Esophagus muscularis mucosa (tissue), 4 donors: ENCODE data around the gene MFRP. TPM values are rescaled to one million over a fixed set of nuclear protein-coding genes. Genes with fewer than 3 reads are reported as not detected.

ENCODE experiments used
- DNase-seq: peaks from one replicate; pipeline ENCODE4 v3.0.0-alpha.2; 2017; ENCODE audit errors: extremely low spot score
- H3K27ac ChIP-seq, 4 donors: fragments of 200-600 bp; sonication (generic); replicated peaks in 1 of 4; 1 replicate in 3 of 4; 2 replicates in 1 of 4; pipeline ENCODE4 v1.5.1; 2016 to 2019; ENCODE audit warnings: mild to moderate bottlenecking in 1 of 4
- H3K27me3 ChIP-seq, 4 donors: fragments of 200-600 bp; sonication (generic); one replicate each; pipeline versions ENCODE4 v1.5.1 to v1.6.0; 2016 to 2019
- H3K36me3 ChIP-seq, 4 donors: fragments of 200-600 bp; sonication (generic); one replicate each; pipeline ENCODE4 v1.5.1; 2016 to 2019
- H3K4me1 ChIP-seq, 4 donors: fragments of 200-600 bp; sonication (generic); one replicate each; pipeline ENCODE4 v1.5.1; 2016 to 2019
- H3K4me3 ChIP-seq, 4 donors: fragments of 200-600 bp; sonication (generic); 1 replicate in 2 of 4; 2 replicates in 2 of 4; pipeline ENCODE4 v1.5.1; 2016 to 2019; ENCODE audit warnings: mild to moderate bottlenecking in 4 of 4, moderate library complexity in 1 of 4
- H3K9me3 ChIP-seq, 4 donors: fragments of 200-600 bp; sonication (generic); 1 replicate in 3 of 4; 2 replicates in 1 of 4; pipeline ENCODE4 v1.5.1; 2016 to 2019
- CTCF ChIP-seq, 3 experiments: fragments of 200-600 bp in 2 of 3; fragments of 450-650 bp in 1 of 3; sonication (generic) in 2 of 3; IDR thresholded peaks; one replicate each; pipeline ENCODE4 v1.5.1; 2017 to 2019; ENCODE audit warnings: antibody characterized with exemption in 3 of 3, mild to moderate bottlenecking in 2 of 3, moderate library complexity in 1 of 3
- EP300 ChIP-seq: sonication (generic); formaldehyde crosslinking; IDR thresholded peaks from one replicate; pipeline ENCODE4 v1.6.1; 2017; ENCODE audit warnings: antibody characterized with exemption
- POLR2A ChIP-seq: fragments of 450-650 bp; IDR thresholded peaks from one replicate; pipeline ENCODE4 v1.6.1; 2017; ENCODE audit warnings: antibody characterized with exemption, moderate library complexity, mild to moderate bottlenecking, low read depth
- POLR2AphosphoS5 ChIP-seq, 2 donors: sonication (generic); formaldehyde crosslinking; IDR thresholded peaks; one replicate each; pipeline ENCODE4 v1.6.1; 2017; ENCODE audit warnings: antibody characterized with exemption in 2 of 2
- WGBS: methylation state at CpG from one replicate; pipeline ENCODE4 v1.1.5; 2018; 5-methylcytosine and 5-hydroxymethylcytosine counted together
- intact Hi-C: fragments of 100-400 bp; cut with DNase I; formaldehyde crosslinking; loops from one replicate; pipeline ENCODE4 v1.15.1; 2023
- total RNA-seq, 4 donors: library from RNA; depleted of rRNA; stranded (reverse); fragments of >200 nt; gene quantifications; one replicate each; pipeline versions ENCODE4 v1.1.0 to v1.2.1, GENCODE V29; 2016

The MFRP gene
- total RNA-seq, 4 donors from 2014 or later, result 0.11 TPM; not detected in 3

GRCh38 chr11:119309411-119309810 is 37.1 kb downstream of the MFRP start:
- peaks cover 38 to 81% (median 74%) of the 10 kb centered on the region in 4 donors for H3K36me3 ChIP-seq
- no peak for DNase-seq

GRCh38 chr11:119307974-119308373 is 38.5 kb downstream of the MFRP start:
- H3K36me3 ChIP-seq, result peaks cover 38 to 79% (median 73%) of the 10 kb centered on the region in 4 donors
- WGBS, result 66% methylated on average over 5 of the region's 5 CpGs

More at GRCh38 chr11:119309411-119309810, 37.1 kb downstream of the MFRP start:
- intact Hi-C loops, result no loop called here
- 85% methylated on average over 6 of the region's 11 CpGs for WGBS
- Histone ChIP-seq H3K4me3 (no peak overlapping the region), H3K27me3 (no peaks in the 10 kb centered on the region), H3K27ac (peak overlapping the region; percentile 98 to 99 (median 98)), H3K9me3 (no peaks in the 10 kb centered on the region), H3K4me1 (peaks cover 9 to 89% (median 70%) of the 10 kb centered on the region in 4 donors)
- TF ChIP-seq POLR2AphosphoS5 (IDR thresholded peaks at IDR 0.05), result no peak
- no peak for TF ChIP-seq CTCF (IDR thresholded peaks at IDR 0.05)
- no peak for TF ChIP-seq EP300
- no peak for TF ChIP-seq POLR2A

GRCh38 chr11:119307219-119307618 is 39.3 kb downstream of the MFRP start:
- Histone ChIP-seq H3K4me3 (no peak overlapping the region), H3K27me3 (no peaks in the 10 kb centered on the region), H3K27ac (peak overlapping the region; percentile 98 to 99 (median 98)), H3K9me3 (no peaks in the 10 kb centered on the region), H3K36me3 (peaks cover 31 to 78% (median 69%) of the 10 kb centered on the region in 4 donors), H3K4me1 (peaks cover 5 to 75% (median 62%) of the 10 kb centered on the region in 4 donors)
- TF ChIP-seq POLR2AphosphoS5 (IDR thresholded peaks at IDR 0.05) (no peak), CTCF (IDR thresholded peaks at IDR 0.05) (peak; percentile 38 to 42 (median 41))
- intact Hi-C loops, result no loop called here
- WGBS, result 18% methylated on average over 1 of the region's 1 CpG
- no peak for DNase-seq

More at GRCh38 chr11:119307974-119308373, 38.5 kb downstream of the MFRP start:
- intact Hi-C loops, result no loop called here
- Histone ChIP-seq H3K9me3 (no peaks in the 10 kb centered on the region), H3K27me3 (no peaks in the 10 kb centered on the region), H3K27ac (peak overlapping the region; percentile 98 to 99 (median 98)), H3K4me3 (no peak overlapping the region), H3K4me1 (peaks cover 5 to 78% (median 65%) of the 10 kb centered on the region in 4 donors)
- no peak for TF ChIP-seq POLR2A
- peak in 1 of 2 donors; percentile 13 for TF ChIP-seq POLR2AphosphoS5 (IDR thresholded peaks at IDR 0.05)
- DNase-seq, result no peak

GRCh38 chr11:119306373-119306890 is 40.1 kb downstream of the MFRP start:
- H3K27ac ChIP-seq, result peak overlapping the region; percentile 98 to 99 (median 98)
- intact Hi-C loops, result no loop called here
- DNase-seq, result no peak
- H3K4me3 ChIP-seq, result no peak overlapping the region
- H3K27me3 ChIP-seq, result no peaks in the 10 kb centered on the region
- TF ChIP-seq CTCF (IDR thresholded peaks at IDR 0.05) (no peak), POLR2AphosphoS5 (IDR thresholded peaks at IDR 0.05) (peak; percentile 72 to 76)
- H3K36me3 ChIP-seq, result peaks cover 23 to 78% (median 65%) of the 10 kb centered on the region in 4 donors
- peaks cover 5 to 74% (median 62%) of the 10 kb centered on the region in 4 donors for H3K4me1 ChIP-seq
- 39% methylated on average over 4 of the region's 5 CpGs for WGBS
- H3K9me3 ChIP-seq, result no peaks in the 10 kb centered on the region

- Histone ChIP-seq H3K4me3 (no peak overlapping the region), H3K27ac (peak overlapping the region; percentile 98 to 99 (median 98)), H3K9me3 (no peaks in the 10 kb centered on the region), H3K36me3 (peaks cover 16 to 78% (median 58%) of the 10 kb centered on the region in 4 donors), H3K4me1 (peaks cover 5 to 75% (median 65%) of the 10 kb centered on the region in 4 donors), H3K27me3 (no peaks in the 10 kb centered on the region)
- no peak for DNase-seq
- intact Hi-C loops, result no loop called here
- WGBS, result 77% methylated on average over 7 of the region's 7 CpGs
- TF ChIP-seq EP300 (no peak), CTCF (IDR thresholded peaks at IDR 0.05) (no peak), POLR2AphosphoS5 (IDR thresholded peaks at IDR 0.05) (no peak), POLR2A (no peak)
Observed at GRCh38 chr11:119305556-119306372, 40.7 kb downstream of the MFRP start.
